MM.1S (cell line): Measurements from ENCODE around the gene KLC1.
"Not testable (repeated sequence)": the region's sequence is repeated elsewhere in the genome, so short reads cannot be mapped to it uniquely, and the experiment has no call there.

Source experiments
- DNase-seq: peaks from one replicate; pipeline ENCODE4 v3.0.0-alpha.2; 2015
- H2AFZ ChIP-seq: fragments of 300-600 bp; sonication (generic); 2 replicates; pipeline ENCODE4 v1.6.0; 2016; ENCODE audit warnings: antibody characterized with exemption, low read length
- H3F3A ChIP-seq: fragments of 300-600 bp; sonication (generic); 2 replicates; pipeline ENCODE4 v1.6.1; 2016; ENCODE audit warnings: mild to moderate bottlenecking, antibody characterized with exemption, low read length, moderate library complexity, mixed read lengths; ENCODE audit not compliant: insufficient read depth
- H3K27ac ChIP-seq: fragments of 300-600 bp; sonication (generic); 2 replicates; pipeline ENCODE4 v1.5.1; 2016; ENCODE audit warnings: mild to moderate bottlenecking, low read length
- H3K27me3 ChIP-seq: fragments of 300-600 bp; sonication (generic); replicated peaks from 2 replicates; pipeline ENCODE4 v1.6.0; 2016; ENCODE audit warnings: low read length; ENCODE audit not compliant: insufficient read depth
- H3K36me3 ChIP-seq: fragments of 300-600 bp; sonication (generic); replicated peaks from 2 replicates; pipeline ENCODE4 v1.6.1; 2016; ENCODE audit warnings: mild to moderate bottlenecking, low read length, mixed read lengths; ENCODE audit not compliant: insufficient read depth
- H3K4me1 ChIP-seq: fragments of 300-600 bp; sonication (generic); 2 replicates; pipeline ENCODE4 v1.6.1; 2016; ENCODE audit warnings: low read length, mixed read lengths
- H3K4me2 ChIP-seq: fragments of 300-600 bp; sonication (generic); 2 replicates; pipeline ENCODE4 v1.6.0; 2016; ENCODE audit warnings: low read depth, low read length
- H3K4me3 ChIP-seq: fragments of 300-600 bp; sonication (generic); 2 replicates; pipeline ENCODE4 v1.5.1; 2016; ENCODE audit warnings: low read length, mixed read lengths
- H3K79me2 ChIP-seq: fragments of 300-600 bp; sonication (generic); 2 replicates; pipeline ENCODE4 v1.6.1; 2016; ENCODE audit warnings: mixed run types, low read length, mixed read lengths
- H3K9ac ChIP-seq: fragments of 300-600 bp; sonication (generic); 2 replicates; pipeline ENCODE4 v1.6.1; 2016; ENCODE audit warnings: low read length, mixed read lengths
- H3K9me2 ChIP-seq: fragments of 300-600 bp; sonication (generic); replicated peaks from 2 replicates; pipeline ENCODE4 v1.6.1; 2016; ENCODE audit warnings: mild to moderate bottlenecking, low read length, mixed read lengths; ENCODE audit not compliant: insufficient read depth
- H3K9me3 ChIP-seq: fragments of 300-600 bp; sonication (generic); replicated peaks from 2 replicates; pipeline ENCODE4 v1.6.1; 2016; ENCODE audit warnings: mild to moderate bottlenecking, low read length, mixed read lengths; ENCODE audit not compliant: insufficient read depth
- H4K20me1 ChIP-seq: fragments of 300-600 bp; sonication (generic); 2 replicates; pipeline ENCODE4 v1.6.1; 2016; ENCODE audit warnings: mild to moderate bottlenecking, low read length, moderate library complexity, mixed read lengths; ENCODE audit not compliant: insufficient read depth
- CTCF ChIP-seq: fragments of 300-600 bp; sonication (generic); IDR thresholded peaks from 2 replicates; pipeline ENCODE4 v1.5.1; 2016; ENCODE audit warnings: antibody characterized with exemption, low read length, mixed read lengths
- EZH2 ChIP-seq: fragments of 300-600 bp; sonication (generic); optimal IDR thresholded peaks from 2 replicates; pipeline ENCODE3; 2017; ENCODE audit warnings: low read depth, mild to moderate bottlenecking, antibody characterized with exemption, low read length, mixed read lengths
- EZH2phosphoT487 ChIP-seq: fragments of 300-600 bp; sonication (generic); IDR thresholded peaks from 2 replicates; pipeline ENCODE4 v1.6.1; 2018; ENCODE audit warnings: antibody characterized with exemption, low read length

The KLC1 gene

GRCh38 chr14:103688906-103689902, 60.2 kb downstream of the KLC1 start:
- Histone ChIP-seq H3K27ac (no peak overlapping the region), H3K9ac (no peak overlapping the region), H3K9me3 (no peaks in the 10 kb centered on the region), H3K79me2 (no peaks in the 10 kb centered on the region), H3K4me2 (no peak overlapping the region), H3K36me3 (no peaks in the 10 kb centered on the region), H3K4me1 (no peaks in the 10 kb centered on the region), H4K20me1 (no peaks in the 10 kb centered on the region), H3K27me3 (no peaks in the 10 kb centered on the region), H3K9me2 (no peaks in the 10 kb centered on the region), H3F3A (no peaks in the 10 kb centered on the region), H2AFZ (no peak overlapping the region), H3K4me3 (no peak overlapping the region)
- no peak for TF ChIP-seq EZH2
- no peak for TF ChIP-seq EZH2phosphoT487
- TF ChIP-seq CTCF, result no peak
- DNase-seq, result no peak

GRCh38 chr14:103690332-103690731, 61.3 kb downstream of the KLC1 start:
- no peaks in the 10 kb centered on the region for H4K20me1 ChIP-seq

GRCh38 chr14:103691655-103692054, 62.6 kb downstream of the KLC1 start:
- not testable (repeated sequence) for H3K4me2 ChIP-seq, H3K9me3 ChIP-seq, H3K4me1 ChIP-seq, H2AFZ ChIP-seq, H3K36me3 ChIP-seq, DNase-seq, H3K9me2 ChIP-seq, H3F3A ChIP-seq, H3K27ac ChIP-seq, H3K9ac ChIP-seq, H3K27me3 ChIP-seq, H3K4me3 ChIP-seq, H4K20me1 ChIP-seq, H3K79me2 ChIP-seq

More at GRCh38 chr14:103690332-103690731, 61.3 kb downstream of the KLC1 start:
- no peak for DNase-seq
- no peak overlapping the region for H3K4me3 ChIP-seq
- no peaks in the 10 kb centered on the region for H3F3A ChIP-seq
- no peaks in the 10 kb centered on the region for H3K79me2 ChIP-seq
- no peak overlapping the region for H3K27ac ChIP-seq
- no peaks in the 10 kb centered on the region for H3K4me1 ChIP-seq
- H3K9me3 ChIP-seq, result no peaks in the 10 kb centered on the region
- TF ChIP-seq CTCF (no peak), EZH2 (no peak), EZH2phosphoT487 (no peak)
- no peaks in the 10 kb centered on the region for H3K36me3 ChIP-seq
- H3K9me2 ChIP-seq, result no peaks in the 10 kb centered on the region
- no peak overlapping the region for H3K9ac ChIP-seq
- no peak overlapping the region for H2AFZ ChIP-seq
- no peaks in the 10 kb centered on the region for H3K27me3 ChIP-seq
- no peak overlapping the region for H3K4me2 ChIP-seq

GRCh38 chr14:103692159-103692558, 63.1 kb downstream of the KLC1 start:
- H3F3A ChIP-seq, result no peaks in the 10 kb centered on the region
- H3K36me3 ChIP-seq, result no peaks in the 10 kb centered on the region
- no peak overlapping the region for H3K9ac ChIP-seq
- H3K4me2 ChIP-seq, result no peak overlapping the region
- no peaks in the 10 kb centered on the region for H3K79me2 ChIP-seq
- H3K27ac ChIP-seq, result no peak overlapping the region
- H3K27me3 ChIP-seq, result no peaks in the 10 kb centered on the region
- H3K4me1 ChIP-seq, result no peaks in the 10 kb centered on the region
- TF ChIP-seq CTCF (no peak), EZH2phosphoT487 (no peak), EZH2 (no peak)
- H3K9me2 ChIP-seq, result no peaks in the 10 kb centered on the region
- no peak overlapping the region for H3K4me3 ChIP-seq
- no peaks in the 10 kb centered on the region for H4K20me1 ChIP-seq
- no peak overlapping the region for H2AFZ ChIP-seq
- DNase-seq, result no peak
- H3K9me3 ChIP-seq, result no peaks in the 10 kb centered on the region
